CD4-positive, alpha-beta T cell treated with Interleukin-4 for 4 hours (primary cell): ENCODE data around the gene OOSP4A.
"Not testable (repeated sequence)": the region's sequence is repeated elsewhere in the genome, so short reads cannot be mapped to it uniquely, and the experiment has no call there.

Source experiments
- DNase-seq: peaks from one replicate; pipeline ENCODE4 v3.0.0-alpha.2; 2020

OOSP4A gene

DNA sequence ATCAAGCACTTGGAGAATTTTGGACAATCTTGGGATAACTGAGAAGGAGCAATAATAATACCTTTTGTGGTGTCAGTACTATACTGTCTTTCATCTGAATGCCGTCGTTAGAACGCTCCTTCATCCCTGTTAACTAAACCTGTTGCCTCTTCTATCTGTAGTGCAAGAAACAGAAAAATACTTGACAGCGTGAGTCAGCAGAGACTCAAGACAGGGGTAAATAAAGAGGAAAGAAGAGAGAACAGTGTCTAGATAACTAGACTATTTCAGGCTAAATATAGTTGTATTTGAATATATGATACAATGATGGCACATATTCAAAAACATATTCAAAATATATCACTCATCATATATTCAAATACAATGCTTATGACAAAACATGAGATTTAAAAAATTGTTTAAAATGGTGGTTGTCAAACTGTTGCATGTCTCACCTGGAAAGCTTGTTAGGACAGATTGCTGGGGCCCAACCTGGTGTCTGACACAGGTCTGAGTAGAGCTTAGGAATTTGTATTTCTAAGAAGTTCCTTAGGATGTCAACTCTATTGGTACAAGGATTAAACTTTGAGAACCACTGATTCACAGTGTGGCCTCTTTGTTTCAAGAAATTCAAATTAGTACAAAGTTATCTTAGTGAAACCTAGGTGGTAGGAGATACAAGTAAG is 17.4 kb downstream of the OOSP4A start:
- no peak for DNase-seq

DNA sequence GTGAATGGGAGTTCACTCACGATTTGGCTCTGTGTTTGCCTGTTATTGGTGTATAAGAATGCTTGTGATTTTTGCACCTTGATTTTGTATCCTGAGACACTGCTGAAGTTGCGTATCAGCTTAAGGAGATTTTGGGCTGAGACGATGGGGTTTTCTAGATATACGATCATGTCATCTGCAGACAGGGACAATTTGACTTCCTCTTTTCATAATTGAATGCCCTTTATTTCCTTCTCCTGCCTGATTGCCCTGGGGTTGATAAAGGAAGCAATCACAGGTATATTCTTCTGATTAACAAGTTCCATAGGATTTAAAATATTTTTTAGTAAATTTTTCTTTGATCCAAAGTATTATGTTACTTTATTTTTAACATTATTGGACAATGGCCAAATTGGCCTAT is 18.2 kb downstream of the OOSP4A start:
- DNase-seq: not testable (repeated sequence)

DNA sequence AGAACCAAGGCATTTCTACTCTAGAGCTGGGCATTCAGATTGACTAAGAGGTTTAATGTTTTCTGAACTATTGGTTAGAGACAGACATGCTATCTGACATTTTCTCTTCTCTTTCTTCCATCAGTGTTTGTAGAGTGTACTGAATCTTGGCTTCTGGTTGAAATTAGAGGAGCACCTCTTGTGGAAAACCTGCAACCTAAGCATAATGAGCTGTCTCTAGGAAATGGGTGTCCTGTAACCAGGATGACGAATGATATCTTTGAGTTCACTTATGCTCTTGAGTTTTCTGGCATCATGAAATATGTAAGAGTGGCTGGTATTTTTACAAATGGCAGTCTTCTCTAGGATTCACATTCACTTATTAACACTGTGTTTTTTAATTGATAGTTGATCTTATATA is 19.4 kb downstream of the OOSP4A start:
- no peak for DNase-seq

DNA sequence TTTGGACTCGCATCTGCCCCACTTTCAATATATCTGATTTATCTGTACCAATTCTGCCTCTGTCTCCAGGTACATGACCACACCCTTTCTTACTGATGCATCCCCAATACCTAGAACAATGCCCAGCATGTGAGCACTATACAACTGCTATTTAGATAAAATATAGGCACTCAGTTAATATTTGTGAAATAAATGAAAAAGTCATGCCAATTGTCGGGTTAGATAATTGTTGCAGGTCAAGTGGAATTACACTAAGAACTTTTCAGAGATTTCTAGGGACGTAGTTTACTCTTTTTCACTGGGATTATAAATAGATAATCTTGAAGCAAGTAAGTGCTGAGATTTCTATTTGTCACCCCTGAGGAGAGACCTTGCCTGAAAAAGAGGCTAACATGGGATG is 20.5 kb downstream of the OOSP4A start:
- DNase-seq: no peak

DNA sequence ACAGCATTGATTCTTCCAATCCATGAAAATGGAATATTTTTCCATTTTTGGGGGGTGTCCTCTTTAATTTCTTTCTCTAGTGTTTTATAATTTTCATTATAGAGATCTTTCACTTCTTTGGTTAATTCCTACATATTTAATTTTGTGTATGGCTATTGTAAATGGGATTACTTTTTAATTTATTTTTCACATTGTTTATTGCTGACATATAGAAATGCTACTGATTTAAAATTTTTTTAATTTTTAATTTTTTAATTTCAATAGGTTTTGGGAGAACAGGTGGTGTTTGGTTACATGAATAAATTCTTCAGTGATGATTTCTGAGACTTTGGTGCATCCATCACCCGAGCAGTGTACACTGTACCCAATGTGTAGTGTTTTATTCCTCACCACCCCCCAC is 26.6 kb downstream of the OOSP4A start:
- DNase-seq: no peak

DNA sequence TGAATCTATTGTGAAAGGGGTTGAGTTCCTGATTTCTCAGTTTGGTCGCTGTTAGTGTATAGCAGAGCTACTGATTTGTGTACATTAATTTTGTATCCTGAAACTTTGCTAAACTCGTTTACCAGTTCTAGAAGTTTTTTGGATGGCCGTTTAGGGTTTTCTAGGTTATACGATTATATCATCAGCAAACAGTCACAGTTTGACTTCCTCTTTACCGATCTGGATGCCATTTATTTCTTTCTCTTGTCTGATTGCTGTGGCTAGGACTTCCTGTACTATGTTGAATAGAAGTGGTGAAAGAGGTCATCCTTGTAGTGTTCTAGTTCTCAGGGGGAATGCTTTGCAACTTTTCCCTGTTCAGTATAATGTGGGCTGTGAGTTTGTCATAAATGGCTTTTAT is 28.6 kb downstream of the OOSP4A start:
- no peak for DNase-seq

DNA sequence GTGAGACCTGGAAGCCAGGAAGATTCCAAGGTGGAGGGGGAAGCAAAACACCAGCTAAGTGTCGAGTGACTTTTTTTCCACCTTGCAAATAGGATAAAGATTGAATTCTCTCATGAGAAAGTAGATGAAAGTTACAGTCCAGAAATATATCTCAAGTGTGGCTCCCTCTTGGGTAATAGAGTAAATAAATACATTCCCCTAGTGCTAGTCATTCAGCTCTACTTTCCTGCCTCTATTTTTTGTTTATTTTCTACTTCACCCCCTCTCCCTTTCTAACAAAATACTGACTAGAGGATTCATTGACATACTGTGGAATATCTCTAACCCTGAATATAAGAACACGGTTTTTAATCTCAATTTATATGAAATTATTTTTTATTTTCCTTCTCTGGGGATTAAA is 34.0 kb downstream of the OOSP4A start:
- DNase-seq: no peak

DNA sequence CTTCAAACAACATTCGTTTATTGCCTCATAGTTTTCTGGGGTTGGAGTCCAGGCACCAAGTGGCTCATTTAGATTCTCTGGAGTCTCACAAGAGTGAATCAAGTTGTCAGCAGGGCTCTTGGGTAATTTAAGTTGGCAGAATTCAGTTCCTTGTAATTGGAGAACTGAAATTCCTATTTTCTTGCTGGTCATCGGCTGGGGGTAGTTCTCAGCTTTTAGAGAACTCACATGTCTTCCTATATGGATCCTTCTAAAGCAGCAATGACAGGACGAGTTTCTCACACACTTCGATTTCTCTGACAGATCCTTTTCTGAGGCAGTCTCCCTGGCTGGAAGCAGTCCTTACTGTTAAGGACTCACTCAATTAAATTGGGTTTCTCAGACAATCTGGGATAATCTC is 35.9 kb downstream of the OOSP4A start:
- DNase-seq: no peak

DNA sequence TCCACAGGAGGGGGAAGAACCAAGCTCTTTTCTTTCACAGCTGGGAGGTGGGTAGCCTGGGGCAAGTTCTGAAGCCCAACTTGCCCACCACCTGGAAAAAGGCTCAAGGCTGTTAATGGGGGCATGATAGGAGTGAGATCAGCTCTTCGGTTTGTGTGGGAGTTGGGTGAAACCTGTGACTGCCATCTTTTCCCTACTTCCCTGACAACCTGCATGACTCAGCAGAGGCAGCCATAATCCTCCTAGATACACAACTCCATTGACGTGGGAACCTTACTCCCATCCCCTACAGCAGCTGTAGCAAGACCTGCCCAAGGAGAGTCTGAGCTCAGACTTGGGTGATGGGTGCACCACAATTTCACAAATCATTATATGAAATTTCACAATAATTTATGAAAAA is 39.9 kb downstream of the OOSP4A start:
- no peak for DNase-seq

DNA sequence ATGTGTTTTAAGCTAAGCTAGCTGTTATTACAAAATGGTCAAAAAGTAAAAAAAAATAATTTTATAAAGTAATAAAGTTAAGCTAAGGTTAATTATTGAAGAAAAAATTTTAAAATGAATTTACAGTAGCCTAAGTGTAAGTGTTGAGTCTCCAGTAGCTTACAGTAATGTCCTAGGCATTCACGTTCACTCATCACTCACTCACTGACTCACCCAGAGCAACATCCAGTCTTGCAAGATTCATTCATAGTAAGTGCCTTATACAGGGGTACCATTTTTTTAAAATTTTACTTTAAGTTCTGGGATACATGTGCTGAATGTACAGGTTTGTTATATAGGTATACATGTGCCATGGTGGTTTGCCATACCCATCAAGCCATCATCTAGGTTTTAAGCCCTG is 41.5 kb downstream of the OOSP4A start:
- no peak for DNase-seq

DNA sequence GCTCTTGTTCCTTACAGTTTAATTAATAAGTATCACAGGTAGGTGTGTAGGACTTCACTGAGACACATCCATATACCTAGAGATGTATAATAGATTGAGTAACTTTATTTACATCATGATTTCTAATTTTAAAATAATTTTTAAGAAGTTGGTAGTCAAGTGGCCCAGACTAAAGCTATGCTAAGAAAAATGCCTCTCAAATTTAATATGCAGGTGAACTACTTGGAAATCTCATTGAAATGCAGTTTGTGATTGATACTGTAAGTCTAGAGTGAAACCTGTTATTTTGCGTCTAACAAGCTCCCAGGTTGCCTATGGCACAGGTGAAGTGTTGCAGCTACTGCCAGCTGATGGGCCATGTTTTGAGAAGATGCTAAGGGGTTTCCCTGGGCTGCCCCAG is 53.0 kb downstream of the OOSP4A start, which contains the start of gene OOSP4B:
OOSP4B (plus strand) TSS at position 301 of the 400 bp plus-strand sequence.
- DNase-seq: no peak

DNA sequence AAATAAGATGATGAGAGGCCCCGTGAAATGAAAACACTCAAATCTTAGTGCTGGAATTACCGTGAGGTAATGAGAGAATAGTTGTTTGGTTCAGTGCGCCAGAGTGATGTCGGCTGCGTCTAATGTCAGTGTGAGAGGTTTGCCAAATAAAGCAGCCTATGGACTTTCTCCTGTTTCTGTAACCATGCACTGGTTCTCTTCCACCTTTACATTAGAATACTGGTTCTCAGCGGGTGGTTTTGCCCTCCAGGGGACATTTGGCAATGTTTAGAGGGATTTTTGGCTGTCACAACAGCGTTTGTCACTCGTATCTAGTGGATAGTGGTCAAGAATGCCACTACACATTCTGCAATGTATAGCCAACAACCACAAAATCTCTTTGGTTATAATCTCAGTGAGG is 54.2 kb downstream of the OOSP4A start:
- DNase-seq: no peak
